Neural progenitor cell (in vitro differentiated cells): ENCODE data around the gene SND1. TPM values are rescaled to one million over a fixed set of nuclear protein-coding genes. Genes with fewer than 3 reads are reported as not detected.

Experiments
- DNase-seq: peaks from one replicate; pipeline ENCODE4 v3.0.0-alpha.2; 2016; ENCODE audit warnings: low spot score
- H2AFZ ChIP-seq: fragments of 200-600 bp; sonication (generic); replicated peaks from 2 replicates; pipeline ENCODE4 v1.6.1; 2016; ENCODE audit warnings: antibody characterized with exemption
- H3F3A ChIP-seq: fragments of 200-600 bp; sonication (generic); 2 replicates; pipeline ENCODE4 v1.6.1; 2016; ENCODE audit warnings: antibody characterized with exemption, low read depth
- H3K27ac ChIP-seq: fragments of 200-600 bp; sonication (generic); 2 replicates; pipeline ENCODE4 v1.5.1; 2016; ENCODE audit warnings: mild to moderate bottlenecking
- H3K27me3 ChIP-seq: fragments of 200-600 bp; sonication (generic); 2 replicates; pipeline ENCODE4 v1.6.1; 2016; ENCODE audit warnings: mild to moderate bottlenecking, moderate library complexity
- H3K36me3 ChIP-seq: fragments of 200-600 bp; sonication (generic); 2 replicates; pipeline ENCODE4 v1.5.1; 2016
- H3K4me1 ChIP-seq: fragments of 200-600 bp; sonication (generic); 2 replicates; pipeline ENCODE4 v1.6.1; 2016; ENCODE audit warnings: mixed run types
- H3K4me2 ChIP-seq: fragments of 200-600 bp; sonication (generic); 2 replicates; pipeline ENCODE4 v1.6.1; 2016
- H3K4me3 ChIP-seq: fragments of 200-600 bp; sonication (generic); 2 replicates; pipeline ENCODE4 v1.5.1; 2016
- H3K79me2 ChIP-seq: fragments of 200-600 bp; sonication (generic); 2 replicates; pipeline ENCODE4 v1.6.1; 2016; ENCODE audit warnings: low read depth
- H3K9ac ChIP-seq: fragments of 200-600 bp; sonication (generic); 2 replicates; pipeline ENCODE4 v1.6.1; 2016
- H3K9me3 ChIP-seq: fragments of 200-600 bp; sonication (generic); 2 replicates; pipeline ENCODE4 v1.5.1; 2016; ENCODE audit warnings: low read depth
- H4K20me1 ChIP-seq: fragments of 200-600 bp; sonication (generic); 2 replicates; pipeline ENCODE4 v1.6.1; 2016; ENCODE audit warnings: low read depth
- H3K27ac Mint-ChIP-seq: 3 replicates; pipeline ENCODE4 v1.8.0; 2021; ENCODE audit warnings: mixed read lengths
- H3K27me3 Mint-ChIP-seq: 2 replicates; pipeline ENCODE4 v1.8.0; 2022; ENCODE audit warnings: low read depth, mild to moderate bottlenecking, inconsistent platforms, moderate library complexity, mixed read lengths; ENCODE audit not compliant: insufficient read depth
- H3K36me3 Mint-ChIP-seq: 3 replicates; pipeline ENCODE4 v1.8.0; 2021; ENCODE audit warnings: mixed read lengths
- H3K4me1 Mint-ChIP-seq: 3 replicates; pipeline ENCODE4 v1.8.0; 2021; ENCODE audit warnings: mixed read lengths
- H3K4me3 Mint-ChIP-seq: 3 replicates; pipeline ENCODE4 v1.8.0; 2021; ENCODE audit warnings: mild to moderate bottlenecking, moderate library complexity, mixed read lengths
- H3K9me3 Mint-ChIP-seq: 3 replicates; pipeline ENCODE4 v1.8.0; 2020; ENCODE audit warnings: mixed read lengths
- EZH2 ChIP-seq: fragments of 200-600 bp; sonication (generic); IDR thresholded peaks from 2 replicates; pipeline ENCODE4 v1.6.1; 2017; ENCODE audit warnings: antibody characterized with exemption, mild to moderate bottlenecking, moderate library complexity
- EZH2phosphoT487 ChIP-seq: fragments of 200-600 bp; sonication (generic); IDR thresholded peaks from 2 replicates; pipeline ENCODE4 v1.6.1; 2017; ENCODE audit warnings: antibody characterized with exemption
- total RNA-seq: library from RNA; depleted of rRNA; stranded (reverse); fragments of >200 nt; gene quantifications from 2 replicates; pipeline ENCODE4 v1.2.3, GENCODE V29; 2015; ENCODE audit warnings: low replicate concordance
- TF ChIP-seq, protein P1 (sequence below): fragments of 200-600 bp; sonication (generic); IDR thresholded peaks from 2 replicates; pipeline ENCODE4 v1.5.1; 2017; ENCODE audit warnings: antibody characterized with exemption, mild to moderate bottlenecking

Gene SND1
- total RNA-seq, 1 donor from 2014 or later, result 154 TPM

DNA sequence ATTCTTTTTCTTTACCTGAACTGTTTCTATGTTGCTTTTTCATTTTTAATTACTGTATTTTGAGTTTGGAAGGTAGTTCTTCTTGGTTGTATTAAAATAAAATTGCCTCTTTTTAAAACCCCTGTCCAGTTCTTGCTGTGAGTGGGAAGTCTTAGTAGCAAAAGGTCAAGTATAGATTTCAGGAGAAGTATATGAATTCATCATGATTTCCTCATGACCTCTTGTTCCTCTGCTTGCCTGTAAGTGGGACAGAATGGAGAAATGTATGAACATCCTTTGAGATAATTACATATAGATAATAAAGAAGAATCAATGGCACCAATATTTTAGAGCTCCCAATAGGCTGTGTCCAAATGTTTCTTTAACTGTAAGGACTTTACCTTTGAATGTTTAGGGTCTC, 253.0 kb downstream of the SND1 start:
- DNase-seq, result no peak
- H2AFZ ChIP-seq, result no peak overlapping the region
- TF ChIP-seq EZH2phosphoT487 (no peak), EZH2 (no peak)
- peaks cover 14% of the 10 kb centered on the region for H3K4me1 Mint-ChIP-seq
- no peaks in the 10 kb centered on the region for H3K9me3 Mint-ChIP-seq
- no peak overlapping the region for H3K4me3 Mint-ChIP-seq
- no peaks in the 10 kb centered on the region for H3K36me3 Mint-ChIP-seq
- no peak overlapping the region for H3K27ac ChIP-seq
- H3K27me3 ChIP-seq, result no peaks in the 10 kb centered on the region
- peaks cover 10% of the 10 kb centered on the region for H3K79me2 ChIP-seq
- H3K4me2 ChIP-seq, result peak overlapping the region; percentile 32
- H3F3A ChIP-seq, result peaks cover 27% of the 10 kb centered on the region
- H3K36me3 ChIP-seq, result no peaks in the 10 kb centered on the region
- H3K27ac Mint-ChIP-seq, result no peak overlapping the region
- H3K9me3 ChIP-seq, result no peaks in the 10 kb centered on the region
- H3K4me3 ChIP-seq, result no peak overlapping the region
- H3K27me3 Mint-ChIP-seq, result no peaks in the 10 kb centered on the region
- peaks cover 36% of the 10 kb centered on the region for H4K20me1 ChIP-seq
- peaks cover 41% of the 10 kb centered on the region for H3K4me1 ChIP-seq
- H3K9ac ChIP-seq, result no peak overlapping the region

DNA sequence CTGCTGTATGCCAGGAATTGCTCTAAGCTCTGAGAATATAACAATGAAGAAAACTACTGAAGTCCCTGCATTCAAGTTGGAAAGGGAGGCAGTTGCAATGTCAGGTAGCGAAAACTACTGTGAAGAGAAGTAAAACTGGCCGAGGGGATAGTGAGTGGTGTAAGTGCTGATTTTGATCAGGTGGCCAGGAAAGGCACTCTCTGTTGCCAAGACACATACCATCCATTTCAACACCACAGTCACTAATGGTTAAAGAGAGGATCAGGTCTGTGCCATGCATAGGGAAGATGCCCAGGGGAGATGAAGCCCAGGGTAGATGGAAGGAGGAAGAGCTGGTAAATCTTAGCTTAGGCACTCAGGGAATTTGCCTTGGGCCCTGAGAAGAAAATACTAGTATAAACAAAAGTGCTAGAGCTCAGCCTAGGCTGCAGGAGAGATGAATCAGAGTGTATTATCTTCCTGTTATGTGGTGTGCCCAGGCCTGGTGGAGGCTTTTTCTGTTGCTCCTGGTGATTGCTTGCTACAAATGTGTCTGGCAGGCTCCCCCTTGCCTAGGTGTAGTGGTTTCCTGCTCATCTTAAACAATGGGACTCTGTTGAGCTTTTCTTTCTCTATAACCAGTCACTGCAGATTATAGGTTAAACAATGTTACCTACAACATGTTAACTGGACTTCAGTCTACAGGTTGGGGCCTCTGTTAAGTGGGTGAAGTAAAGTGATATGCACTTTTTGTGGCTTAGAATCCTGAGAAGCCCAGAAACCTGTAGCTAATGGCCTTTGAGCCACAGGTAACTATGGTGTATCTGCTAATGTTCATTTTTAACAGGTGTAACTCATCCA, 253.7 kb downstream of the SND1 start:
- DNase-seq, result no peak
- peaks cover 34% of the 10 kb centered on the region for H3K4me1 ChIP-seq
- H3K27me3 ChIP-seq, result no peaks in the 10 kb centered on the region
- Mint-ChIP-seq H3K27ac (no peak overlapping the region), H3K4me3 (no peak overlapping the region), H3K27me3 (no peaks in the 10 kb centered on the region), H3K36me3 (no peaks in the 10 kb centered on the region), H3K4me1 (peaks cover 14% of the 10 kb centered on the region), H3K9me3 (no peaks in the 10 kb centered on the region)
- TF ChIP-seq EZH2phosphoT487, result no peak
- no peak for TF ChIP-seq EZH2
- TF ChIP-seq, protein P1, sequence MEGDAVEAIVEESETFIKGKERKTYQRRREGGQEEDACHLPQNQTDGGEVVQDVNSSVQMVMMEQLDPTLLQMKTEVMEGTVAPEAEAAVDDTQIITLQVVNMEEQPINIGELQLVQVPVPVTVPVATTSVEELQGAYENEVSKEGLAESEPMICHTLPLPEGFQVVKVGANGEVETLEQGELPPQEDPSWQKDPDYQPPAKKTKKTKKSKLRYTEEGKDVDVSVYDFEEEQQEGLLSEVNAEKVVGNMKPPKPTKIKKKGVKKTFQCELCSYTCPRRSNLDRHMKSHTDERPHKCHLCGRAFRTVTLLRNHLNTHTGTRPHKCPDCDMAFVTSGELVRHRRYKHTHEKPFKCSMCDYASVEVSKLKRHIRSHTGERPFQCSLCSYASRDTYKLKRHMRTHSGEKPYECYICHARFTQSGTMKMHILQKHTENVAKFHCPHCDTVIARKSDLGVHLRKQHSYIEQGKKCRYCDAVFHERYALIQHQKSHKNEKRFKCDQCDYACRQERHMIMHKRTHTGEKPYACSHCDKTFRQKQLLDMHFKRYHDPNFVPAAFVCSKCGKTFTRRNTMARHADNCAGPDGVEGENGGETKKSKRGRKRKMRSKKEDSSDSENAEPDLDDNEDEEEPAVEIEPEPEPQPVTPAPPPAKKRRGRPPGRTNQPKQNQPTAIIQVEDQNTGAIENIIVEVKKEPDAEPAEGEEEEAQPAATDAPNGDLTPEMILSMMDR, result no peak
- H3F3A ChIP-seq, result peaks cover 20% of the 10 kb centered on the region
- H3K9ac ChIP-seq, result no peak overlapping the region
- no peak overlapping the region for H3K27ac ChIP-seq
- no peaks in the 10 kb centered on the region for H3K36me3 ChIP-seq
- no peak overlapping the region for H2AFZ ChIP-seq
- H3K4me2 ChIP-seq, result no peak overlapping the region
- H3K9me3 ChIP-seq, result no peaks in the 10 kb centered on the region
- H3K4me3 ChIP-seq, result no peak overlapping the region
- H3K79me2 ChIP-seq, result peaks cover 10% of the 10 kb centered on the region
- peaks cover 30% of the 10 kb centered on the region for H4K20me1 ChIP-seq

DNA sequence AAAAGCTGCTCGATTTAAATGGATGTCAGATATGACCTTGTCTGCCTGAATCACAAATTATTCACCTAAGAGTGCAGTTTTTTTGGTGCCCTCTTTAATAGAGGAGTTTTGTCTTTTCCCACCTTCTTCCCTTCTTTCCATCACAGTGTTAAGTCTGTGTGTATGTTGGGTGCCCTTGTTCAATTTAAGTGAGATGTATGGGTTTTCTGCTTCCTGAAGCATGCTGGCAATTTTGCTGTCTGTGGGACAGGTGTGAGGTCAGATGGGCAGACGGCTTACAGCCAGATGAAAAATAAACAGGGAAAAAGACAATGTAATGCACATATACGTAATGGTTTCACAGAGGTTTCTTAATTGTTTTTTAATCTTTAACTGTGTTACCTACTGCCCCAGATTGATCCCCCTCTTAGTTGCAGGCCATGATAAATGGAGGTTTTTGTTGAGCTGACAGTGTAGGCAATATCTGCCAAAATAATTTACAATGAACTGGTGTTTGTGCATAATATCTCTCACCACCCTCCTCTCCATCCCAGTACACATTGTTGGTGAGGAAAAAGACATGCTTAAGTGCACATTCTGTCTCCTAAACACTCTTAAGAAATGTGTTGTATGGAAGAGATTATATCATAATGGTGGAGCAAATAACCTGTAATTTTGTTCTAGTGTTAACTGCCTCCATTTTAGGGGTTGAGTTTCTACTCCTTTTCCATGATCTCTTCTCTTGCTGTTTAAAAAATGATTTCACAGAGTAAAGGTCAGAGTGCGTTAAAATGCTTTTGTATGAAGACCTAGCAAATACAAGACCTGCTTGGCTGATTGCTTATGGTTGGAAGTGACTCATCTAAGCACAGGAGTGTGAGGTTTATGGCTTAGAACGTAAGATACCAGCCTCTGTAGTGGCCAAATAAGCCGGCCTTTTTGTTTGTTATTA, 255.4 kb downstream of the SND1 start:
- Histone ChIP-seq H3K27me3 (no peaks in the 10 kb centered on the region), H3K36me3 (no peaks in the 10 kb centered on the region), H3K4me2 (no peak overlapping the region), H3K27ac (no peak overlapping the region), H3K9ac (no peak overlapping the region), H3K79me2 (peaks cover 3% of the 10 kb centered on the region), H3K9me3 (no peaks in the 10 kb centered on the region), H3K4me1 (peaks cover 19% of the 10 kb centered on the region), H3F3A (peaks cover 8% of the 10 kb centered on the region), H4K20me1 (peaks cover 23% of the 10 kb centered on the region), H2AFZ (no peak overlapping the region), H3K4me3 (no peak overlapping the region)
- TF ChIP-seq, protein P1, result no peak
- TF ChIP-seq EZH2 (no peak), EZH2phosphoT487 (no peak)
- Mint-ChIP-seq H3K4me1 (peaks cover 14% of the 10 kb centered on the region), H3K9me3 (no peaks in the 10 kb centered on the region), H3K27me3 (no peaks in the 10 kb centered on the region), H3K4me3 (no peak overlapping the region), H3K36me3 (no peaks in the 10 kb centered on the region), H3K27ac (no peak overlapping the region)
- DNase-seq, result no peak
